ENCODE measurements around the gene PDRG1. TPM values are rescaled to one million over a fixed set of nuclear protein-coding genes. Genes with fewer than 3 reads are reported as not detected.

PDRG1 gene
- total RNA-seq, 2 donors from 2014 or later = 20.4 to 24.4 TPM

DNA sequence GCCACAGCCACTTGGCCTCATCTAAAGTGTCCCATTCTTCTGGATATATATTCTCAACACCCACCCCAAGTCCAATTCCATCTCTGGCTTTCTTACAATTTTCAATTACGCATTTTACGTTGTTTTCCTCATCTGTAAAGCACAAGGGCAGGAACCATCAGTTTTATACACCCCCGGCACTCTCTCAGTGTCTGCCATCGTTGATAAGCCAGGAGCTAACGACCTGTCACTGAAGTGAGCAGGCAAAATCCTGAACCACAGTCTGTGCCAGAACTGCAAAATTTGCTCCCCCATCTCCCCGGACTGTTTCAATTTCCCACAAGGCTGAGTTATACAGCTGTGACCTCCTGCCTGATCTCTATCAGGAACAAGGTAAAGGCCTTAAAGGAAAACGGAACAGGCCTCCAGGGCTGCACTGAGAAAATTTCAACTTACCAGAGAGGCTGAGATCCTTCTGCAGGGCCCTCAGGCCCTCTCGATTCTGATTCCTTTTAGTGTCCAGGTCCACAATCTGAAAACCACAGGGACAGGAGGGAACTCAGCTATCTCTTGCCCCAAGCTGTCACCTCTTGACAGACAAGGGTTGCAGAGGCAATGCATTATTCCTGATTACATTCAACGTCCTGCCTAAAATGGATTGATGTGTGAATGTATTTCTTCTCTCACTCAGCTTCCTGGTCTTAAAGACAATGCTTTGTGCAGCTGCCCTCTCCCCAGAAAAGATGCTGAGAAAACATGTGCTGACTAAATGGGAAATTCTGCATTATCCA, 1.8 kb downstream of the PDRG1 start:
- Histone ChIP-seq H3K9me3 (ENCODE audit: control insufficient read depth, low read length) (peaks cover 13% of the 10 kb centered on the region), H3K4me3 (ENCODE audit: low read length) (peak overlapping the region; percentile 96), H3K36me3 (ENCODE audit: control insufficient read depth, insufficient read depth, low read length) (peaks cover 51% of the 10 kb centered on the region), H3K9ac (ENCODE audit: extremely low read depth, low read length, poor library complexity, severe bottlenecking) (no peak overlapping the region), H3K4me1 (ENCODE audit: control insufficient read depth, insufficient read depth, low read length) (no peaks in the 10 kb centered on the region), H3K27me3 (ENCODE audit: control insufficient read depth, insufficient read depth, low read length, poor library complexity, severe bottlenecking) (no peaks in the 10 kb centered on the region), H3K27ac (ENCODE audit: low read depth, low read length) (no peak overlapping the region)
- Mint-ChIP-seq H3K4me1 (peaks cover 7% of the 10 kb centered on the region), H3K36me3 (ENCODE audit: low read depth) (peaks cover 50% of the 10 kb centered on the region), H3K27me3 (ENCODE audit: insufficient read depth) (peaks cover 21% of the 10 kb centered on the region), H3K27ac (peak overlapping the region; percentile 31), H3K9me3 (peaks cover 6% of the 10 kb centered on the region), H3K4me3 (peak overlapping the region; percentile 94)
- WGBS, 2 experiments (ENCODE audit: insufficient coverage in 1 of 2, insufficient read length in 1 of 2) = 92 to 95% methylated on average over 6 to 9 of the region's 9 CpGs
- TF ChIP-seq, protein P1, sequence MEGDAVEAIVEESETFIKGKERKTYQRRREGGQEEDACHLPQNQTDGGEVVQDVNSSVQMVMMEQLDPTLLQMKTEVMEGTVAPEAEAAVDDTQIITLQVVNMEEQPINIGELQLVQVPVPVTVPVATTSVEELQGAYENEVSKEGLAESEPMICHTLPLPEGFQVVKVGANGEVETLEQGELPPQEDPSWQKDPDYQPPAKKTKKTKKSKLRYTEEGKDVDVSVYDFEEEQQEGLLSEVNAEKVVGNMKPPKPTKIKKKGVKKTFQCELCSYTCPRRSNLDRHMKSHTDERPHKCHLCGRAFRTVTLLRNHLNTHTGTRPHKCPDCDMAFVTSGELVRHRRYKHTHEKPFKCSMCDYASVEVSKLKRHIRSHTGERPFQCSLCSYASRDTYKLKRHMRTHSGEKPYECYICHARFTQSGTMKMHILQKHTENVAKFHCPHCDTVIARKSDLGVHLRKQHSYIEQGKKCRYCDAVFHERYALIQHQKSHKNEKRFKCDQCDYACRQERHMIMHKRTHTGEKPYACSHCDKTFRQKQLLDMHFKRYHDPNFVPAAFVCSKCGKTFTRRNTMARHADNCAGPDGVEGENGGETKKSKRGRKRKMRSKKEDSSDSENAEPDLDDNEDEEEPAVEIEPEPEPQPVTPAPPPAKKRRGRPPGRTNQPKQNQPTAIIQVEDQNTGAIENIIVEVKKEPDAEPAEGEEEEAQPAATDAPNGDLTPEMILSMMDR (conservative IDR thresholded peaks at IDR 0.05) = no peak
- no peak for DNase-seq

DNA sequence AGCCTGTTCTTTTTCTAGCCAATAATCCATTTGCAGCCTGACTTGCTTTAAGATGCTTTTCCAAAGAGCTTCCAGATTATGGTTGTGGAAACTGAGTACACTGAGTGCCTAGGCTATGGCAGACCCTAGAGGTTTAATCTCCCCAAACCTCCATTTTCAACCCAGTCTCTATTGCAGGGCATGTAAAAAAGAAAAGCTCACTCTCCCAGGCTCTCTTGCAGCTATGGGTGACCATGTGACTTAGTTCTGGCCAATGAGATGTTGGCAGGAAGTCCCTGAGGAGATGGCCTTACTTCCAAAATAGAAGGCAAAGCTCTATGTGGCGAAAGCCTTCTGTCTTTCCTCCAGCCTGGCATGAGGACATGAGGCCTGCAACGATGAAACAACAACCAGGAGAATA, 3.8 kb downstream of the PDRG1 start:
- no peak for DNase-seq
- Mint-ChIP-seq H3K27me3 (ENCODE audit: insufficient read depth) (peaks cover 3% of the 10 kb centered on the region), H3K36me3 (ENCODE audit: low read depth) (peaks cover 58% of the 10 kb centered on the region), H3K9me3 (peaks cover 6% of the 10 kb centered on the region), H3K4me3 (no peak overlapping the region), H3K4me1 (peaks cover 7% of the 10 kb centered on the region), H3K27ac (no peak overlapping the region)
- Histone ChIP-seq H3K4me3 (ENCODE audit: low read length) (no peak overlapping the region), H3K27me3 (ENCODE audit: control insufficient read depth, insufficient read depth, low read length, poor library complexity, severe bottlenecking) (no peaks in the 10 kb centered on the region), H3K4me1 (ENCODE audit: control insufficient read depth, insufficient read depth, low read length) (no peaks in the 10 kb centered on the region), H3K27ac (ENCODE audit: low read depth, low read length) (no peak overlapping the region), H3K9ac (ENCODE audit: extremely low read depth, low read length, poor library complexity, severe bottlenecking) (no peak overlapping the region), H3K36me3 (ENCODE audit: control insufficient read depth, insufficient read depth, low read length) (peaks cover 58% of the 10 kb centered on the region), H3K9me3 (ENCODE audit: control insufficient read depth, low read length) (peaks cover 13% of the 10 kb centered on the region)
- WGBS, 2 experiments (ENCODE audit: insufficient coverage in 1 of 2, insufficient read length in 1 of 2) = 89 to 100% methylated on average over 1 to 2 of the region's 2 CpGs
- TF ChIP-seq, protein P1 (conservative IDR thresholded peaks at IDR 0.05) = no peak

- Histone ChIP-seq H3K27me3 (ENCODE audit: control insufficient read depth, insufficient read depth, low read length, poor library complexity, severe bottlenecking) (no peaks in the 10 kb centered on the region), H3K36me3 (ENCODE audit: control insufficient read depth, insufficient read depth, low read length) (peaks cover 58% of the 10 kb centered on the region), H3K9me3 (ENCODE audit: control insufficient read depth, low read length) (peaks cover 13% of the 10 kb centered on the region), H3K4me3 (ENCODE audit: low read length) (no peak overlapping the region), H3K27ac (ENCODE audit: low read depth, low read length) (no peak overlapping the region), H3K9ac (ENCODE audit: extremely low read depth, low read length, poor library complexity, severe bottlenecking) (no peak overlapping the region), H3K4me1 (ENCODE audit: control insufficient read depth, insufficient read depth, low read length) (no peaks in the 10 kb centered on the region)
- Mint-ChIP-seq H3K4me1 (peaks cover under 1% of the 10 kb centered on the region), H3K4me3 (no peak overlapping the region), H3K27me3 (ENCODE audit: insufficient read depth) (no peaks in the 10 kb centered on the region), H3K36me3 (ENCODE audit: low read depth) (peaks cover 58% of the 10 kb centered on the region), H3K9me3 (peaks cover 6% of the 10 kb centered on the region), H3K27ac (no peak overlapping the region)
- DNase-seq = no peak
- TF ChIP-seq, protein P1 (conservative IDR thresholded peaks at IDR 0.05) = no peak
- WGBS, 2 experiments (ENCODE audit: insufficient coverage in 1 of 2, insufficient read length in 1 of 2) = 91 to 93% methylated on average over 4 to 6 of the region's 6 CpGs
Measured at GRCh38 chr20:31945785-31946184, 6.1 kb downstream of the PDRG1 start.
